ENCODE data around the gene RNF150.

GRCh38 chr4:140937866-140938265 is 195.4 kb downstream of the RNF150 start:
- TF ChIP-seq INSM2 (tag by site-specific recombination; IDR thresholded peaks at IDR 0.05) (no peak), CTCF (tag by site-specific recombination; IDR thresholded peaks at IDR 0.05) (no peak), KLF10 (tag by site-specific recombination; IDR thresholded peaks at IDR 0.05) (no peak), ZNF23 (tag by site-specific recombination; IDR thresholded peaks at IDR 0.05; ENCODE audit: borderline replicate concordance) (no peak), ZNF311 (tag by site-specific recombination; IDR thresholded peaks at IDR 0.05; ENCODE audit: borderline replicate concordance) (no peak), ZNF558 (tag by site-specific recombination; IDR thresholded peaks at IDR 0.05) (no peak), ZSCAN30 (tag by site-specific recombination; IDR thresholded peaks at IDR 0.05) (no peak), ZNF223 (tag by site-specific recombination; IDR thresholded peaks at IDR 0.05) (no peak), ZNF292 (tag by site-specific recombination; IDR thresholded peaks at IDR 0.05; ENCODE audit: borderline replicate concordance, low read depth) (no peak), ZNF600 (tag by site-specific recombination; IDR thresholded peaks at IDR 0.05) (no peak), ZNF514 (tag by site-specific recombination; IDR thresholded peaks at IDR 0.05) (no peak), YY2 (tag by site-specific recombination; IDR thresholded peaks at IDR 0.05) (no peak), ZNF548 (tag by site-specific recombination; IDR thresholded peaks at IDR 0.05) (no peak), AEBP2 (tag by site-specific recombination; IDR thresholded peaks at IDR 0.05; ENCODE audit: borderline replicate concordance) (no peak)
